ENCODE data around the gene TBC1D23.

TBC1D23 gene

GRCh38 chr3:100252001-100252400 lies 8.8 kb upstream of the TBC1D23 start (continued):
- no peak for TF ChIP-seq SNAI2 (CRISPR knock-in tag; IDR thresholded peaks at IDR 0.05)

DNA sequence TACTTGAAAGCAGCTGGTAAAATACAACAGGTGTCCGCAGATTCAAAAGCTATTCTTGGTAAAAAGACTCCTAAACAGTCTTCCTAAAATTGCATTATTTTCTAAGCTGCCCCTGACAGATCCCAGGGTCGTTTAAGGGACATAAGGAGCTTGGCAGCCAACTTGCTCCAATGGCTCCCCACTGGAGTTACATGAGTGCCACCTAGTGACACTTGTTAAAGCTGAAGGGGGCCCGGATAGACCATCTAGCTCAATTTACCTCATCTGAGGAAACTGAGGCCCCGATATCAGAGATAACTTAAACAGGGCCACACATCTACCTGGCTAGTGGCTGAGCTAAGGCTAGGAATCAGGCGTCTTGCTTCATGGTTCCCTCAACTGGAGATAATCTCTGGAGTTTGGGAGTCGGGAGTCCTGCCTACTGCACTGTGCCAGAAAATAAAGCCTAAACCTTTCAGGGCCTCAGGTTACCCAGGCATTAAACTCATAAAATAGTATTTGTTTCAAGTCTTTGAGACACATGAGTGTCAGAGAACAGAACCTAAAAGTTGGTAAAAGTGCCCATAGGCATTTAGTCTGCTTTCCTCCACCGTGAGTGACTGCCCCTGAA lies 6.5 kb upstream of the TBC1D23 start:
- no peak for TF ChIP-seq CSRNP3 (CRISPR knock-in tag; IDR thresholded peaks at IDR 0.05)
- peak; percentile 96 for ATAC-seq

- TF ChIP-seq ZFP30 (CRISPR knock-in tag; IDR thresholded peaks at IDR 0.05) (no peak), TCF4 (CRISPR knock-in tag; IDR thresholded peaks at IDR 0.05; ENCODE audit: borderline replicate concordance) (peak; percentile 91), CSRNP3 (CRISPR knock-in tag; IDR thresholded peaks at IDR 0.05) (no peak), ZNF8 (CRISPR knock-in tag; IDR thresholded peaks at IDR 0.05) (no peak), PATZ1 (CRISPR knock-in tag; IDR thresholded peaks at IDR 0.05; ENCODE audit: borderline replicate concordance) (no peak), ZC3H10 (CRISPR knock-in tag; IDR thresholded peaks at IDR 0.05) (no peak), ISL1 (CRISPR knock-in tag; IDR thresholded peaks at IDR 0.05) (peak; percentile 89)
- TF ChIP-seq, protein P1, sequence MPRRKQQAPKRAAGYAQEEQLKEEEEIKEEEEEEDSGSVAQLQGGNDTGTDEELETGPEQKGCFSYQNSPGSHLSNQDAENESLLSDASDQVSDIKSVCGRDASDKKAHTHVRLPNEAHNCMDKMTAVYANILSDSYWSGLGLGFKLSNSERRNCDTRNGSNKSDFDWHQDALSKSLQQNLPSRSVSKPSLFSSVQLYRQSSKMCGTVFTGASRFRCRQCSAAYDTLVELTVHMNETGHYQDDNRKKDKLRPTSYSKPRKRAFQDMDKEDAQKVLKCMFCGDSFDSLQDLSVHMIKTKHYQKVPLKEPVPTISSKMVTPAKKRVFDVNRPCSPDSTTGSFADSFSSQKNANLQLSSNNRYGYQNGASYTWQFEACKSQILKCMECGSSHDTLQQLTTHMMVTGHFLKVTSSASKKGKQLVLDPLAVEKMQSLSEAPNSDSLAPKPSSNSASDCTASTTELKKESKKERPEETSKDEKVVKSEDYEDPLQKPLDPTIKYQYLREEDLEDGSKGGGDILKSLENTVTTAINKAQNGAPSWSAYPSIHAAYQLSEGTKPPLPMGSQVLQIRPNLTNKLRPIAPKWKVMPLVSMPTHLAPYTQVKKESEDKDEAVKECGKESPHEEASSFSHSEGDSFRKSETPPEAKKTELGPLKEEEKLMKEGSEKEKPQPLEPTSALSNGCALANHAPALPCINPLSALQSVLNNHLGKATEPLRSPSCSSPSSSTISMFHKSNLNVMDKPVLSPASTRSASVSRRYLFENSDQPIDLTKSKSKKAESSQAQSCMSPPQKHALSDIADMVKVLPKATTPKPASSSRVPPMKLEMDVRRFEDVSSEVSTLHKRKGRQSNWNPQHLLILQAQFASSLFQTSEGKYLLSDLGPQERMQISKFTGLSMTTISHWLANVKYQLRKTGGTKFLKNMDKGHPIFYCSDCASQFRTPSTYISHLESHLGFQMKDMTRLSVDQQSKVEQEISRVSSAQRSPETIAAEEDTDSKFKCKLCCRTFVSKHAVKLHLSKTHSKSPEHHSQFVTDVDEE (CRISPR knock-in tag; IDR thresholded peaks at IDR 0.05) = peak; percentile 48; the same call in 1 of the 2 replicates
- ATAC-seq = no peak
Observed at GRCh38 chr3:100256731-100257151, 4.1 kb upstream of the TBC1D23 start.

GRCh38 chr3:100257586-100257985 lies 3.2 kb upstream of the TBC1D23 start:
- TF ChIP-seq CSDC2 (CRISPR knock-in tag; IDR thresholded peaks at IDR 0.05) (no peak), BACH2 (CRISPR knock-in tag; IDR thresholded peaks at IDR 0.05; ENCODE audit: borderline replicate concordance) (no peak), SNAI2 (CRISPR knock-in tag; IDR thresholded peaks at IDR 0.05) (no peak), ZFP3 (CRISPR knock-in tag; IDR thresholded peaks at IDR 0.05) (no peak), ESRRG (CRISPR knock-in tag; IDR thresholded peaks at IDR 0.05) (no peak), ZNF70 (CRISPR knock-in tag; IDR thresholded peaks at IDR 0.05) (no peak), ZNF565 (CRISPR knock-in tag; conservative IDR thresholded peaks at IDR 0.05; ENCODE audit: low read depth) (no peak), RARB (CRISPR knock-in tag; IDR thresholded peaks at IDR 0.05) (no peak), ISL1 (CRISPR knock-in tag; IDR thresholded peaks at IDR 0.05) (no peak), ZFP30 (CRISPR knock-in tag; IDR thresholded peaks at IDR 0.05) (no peak), OSR1 (CRISPR knock-in tag; IDR thresholded peaks at IDR 0.05) (no peak), TOX (CRISPR knock-in tag; IDR thresholded peaks at IDR 0.05; ENCODE audit: borderline replicate concordance) (no peak)
- TF ChIP-seq, protein P1 (CRISPR knock-in tag; IDR thresholded peaks at IDR 0.05) = no peak
- TF ChIP-seq, protein P2, sequence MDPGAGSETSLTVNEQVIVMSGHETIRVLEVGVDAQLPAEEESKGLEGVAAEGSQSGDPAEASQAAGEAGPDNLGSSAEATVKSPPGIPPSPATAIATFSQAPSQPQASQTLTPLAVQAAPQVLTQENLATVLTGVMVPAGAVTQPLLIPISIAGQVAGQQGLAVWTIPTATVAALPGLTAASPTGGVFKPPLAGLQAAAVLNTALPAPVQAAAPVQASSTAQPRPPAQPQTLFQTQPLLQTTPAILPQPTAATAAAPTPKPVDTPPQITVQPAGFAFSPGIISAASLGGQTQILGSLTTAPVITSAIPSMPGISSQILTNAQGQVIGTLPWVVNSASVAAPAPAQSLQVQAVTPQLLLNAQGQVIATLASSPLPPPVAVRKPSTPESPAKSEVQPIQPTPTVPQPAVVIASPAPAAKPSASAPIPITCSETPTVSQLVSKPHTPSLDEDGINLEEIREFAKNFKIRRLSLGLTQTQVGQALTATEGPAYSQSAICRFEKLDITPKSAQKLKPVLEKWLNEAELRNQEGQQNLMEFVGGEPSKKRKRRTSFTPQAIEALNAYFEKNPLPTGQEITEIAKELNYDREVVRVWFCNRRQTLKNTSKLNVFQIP (CRISPR knock-in tag; IDR thresholded peaks at IDR 0.05; ENCODE audit: borderline replicate concordance, low read depth) = no peak
- TF ChIP-seq, protein P3, sequence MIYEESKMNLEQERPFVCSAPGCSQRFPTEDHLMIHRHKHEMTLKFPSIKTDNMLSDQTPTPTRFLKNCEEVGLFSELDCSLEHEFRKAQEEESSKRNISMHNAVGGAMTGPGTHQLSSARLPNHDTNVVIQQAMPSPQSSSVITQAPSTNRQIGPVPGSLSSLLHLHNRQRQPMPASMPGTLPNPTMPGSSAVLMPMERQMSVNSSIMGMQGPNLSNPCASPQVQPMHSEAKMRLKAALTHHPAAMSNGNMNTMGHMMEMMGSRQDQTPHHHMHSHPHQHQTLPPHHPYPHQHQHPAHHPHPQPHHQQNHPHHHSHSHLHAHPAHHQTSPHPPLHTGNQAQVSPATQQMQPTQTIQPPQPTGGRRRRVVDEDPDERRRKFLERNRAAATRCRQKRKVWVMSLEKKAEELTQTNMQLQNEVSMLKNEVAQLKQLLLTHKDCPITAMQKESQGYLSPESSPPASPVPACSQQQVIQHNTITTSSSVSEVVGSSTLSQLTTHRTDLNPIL (CRISPR knock-in tag; IDR thresholded peaks at IDR 0.05; ENCODE audit: low read depth) = no peak
- ATAC-seq = no peak

All from SK-N-SH treated with all-trans-retinoic acid at 6 μM for 48 hours (cell line).